Femur (tissue), 1 donor: ENCODE results near the gene KCNJ11.

Experiments used
- DNase-seq: peaks from one replicate; pipeline ENCODE4 v3.0.0-alpha.2; 2017

Gene KCNJ11

GRCh38 chr11:17408026-17408425 lies 19.6 kb upstream of the KCNJ11 start:
- no peak for DNase-seq

GRCh38 chr11:17407575-17407974 lies 19.1 kb upstream of the KCNJ11 start:
- no peak for DNase-seq

- DNase-seq: no peak
These were observed 18.3 kb upstream of the KCNJ11 start for GRCh38 chr11:17406818-17407149.

- no peak for DNase-seq
These were observed 17.8 kb upstream of the KCNJ11 start for GRCh38 chr11:17406082-17406817.

- DNase-seq: peak; percentile 63
These were observed 17.0 kb upstream of the KCNJ11 start for GRCh38 chr11:17405232-17406005.

GRCh38 chr11:17403980-17404759 lies 15.7 kb upstream of the KCNJ11 start:
- DNase-seq: no peak

- DNase-seq: no peak
These were observed 14.0 kb upstream of the KCNJ11 start for GRCh38 chr11:17402486-17402885.

GRCh38 chr11:17401841-17402240 lies 13.4 kb upstream of the KCNJ11 start:
- no peak for DNase-seq

- no peak for DNase-seq
These were observed 12.9 kb upstream of the KCNJ11 start for GRCh38 chr11:17401316-17401715.

GRCh38 chr11:17400048-17400775 lies 11.8 kb upstream of the KCNJ11 start:
- DNase-seq: no peak

GRCh38 chr11:17399236-17399635 lies 10.8 kb upstream of the KCNJ11 start:
- no peak for DNase-seq

GRCh38 chr11:17397311-17398002 lies 9.0 kb upstream of the KCNJ11 start:
- no peak for DNase-seq

GRCh38 chr11:17396598-17397310 lies 8.3 kb upstream of the KCNJ11 start:
- DNase-seq: no peak

GRCh38 chr11:17395978-17396377 lies 7.5 kb upstream of the KCNJ11 start:
- DNase-seq: no peak

GRCh38 chr11:17395554-17395961 lies 7.1 kb upstream of the KCNJ11 start:
- DNase-seq: no peak

GRCh38 chr11:17394743-17395390 lies 6.4 kb upstream of the KCNJ11 start:
- no peak for DNase-seq

GRCh38 chr11:17393472-17393871 lies 5.0 kb upstream of the KCNJ11 start:
- no peak for DNase-seq

GRCh38 chr11:17392872-17393271 lies 4.4 kb upstream of the KCNJ11 start:
- no peak for DNase-seq

- DNase-seq: no peak
These were observed 3.3 kb upstream of the KCNJ11 start for GRCh38 chr11:17391493-17392355.
